Thymus (tissue), 11 donors: Measurements from ENCODE around the gene ZNF845. TPM values are rescaled to one million over a fixed set of nuclear protein-coding genes. Genes with fewer than 3 reads are reported as not detected.
"Not testable (repeated sequence)": the region's sequence is repeated elsewhere in the genome, so short reads cannot be mapped to it uniquely, and the experiment has no call there.

ENCODE experiments used
- DNase-seq, 9 donors: peaks; one replicate each; pipeline ENCODE4 v3.0.0-alpha.2; 2013; ENCODE audit warnings: low spot score in 9 of 9, low read depth in 6 of 9, missing footprints in 1 of 9
- H3K27ac ChIP-seq, 2 donors: one replicate each; pipeline ENCODE4 v1.5.1; 2013; ENCODE audit warnings: control low read depth in 1 of 2, low read depth in 1 of 2, low read length in 1 of 2, mild to moderate bottlenecking in 1 of 2, moderate library complexity in 1 of 2
- H3K27me3 ChIP-seq, 2 donors: one replicate each; pipeline ENCODE4 v1.5.1; 2013; ENCODE audit warnings: low read length in 1 of 2; ENCODE audit not compliant: control insufficient read depth in 2 of 2, insufficient read depth in 1 of 2
- H3K36me3 ChIP-seq, 2 donors: one replicate each; pipeline ENCODE4 v1.5.1; 2013; ENCODE audit warnings: low read length in 1 of 2, mild to moderate bottlenecking in 1 of 2, moderate library complexity in 1 of 2; ENCODE audit not compliant: control insufficient read depth in 2 of 2, insufficient read depth in 2 of 2
- H3K4me1 ChIP-seq, 2 donors: one replicate each; pipeline ENCODE4 v1.5.1; 2013; ENCODE audit warnings: low read length in 2 of 2; ENCODE audit not compliant: control insufficient read depth in 2 of 2, insufficient read depth in 2 of 2
- H3K4me3 ChIP-seq, 2 donors: one replicate each; pipeline ENCODE4 v1.5.1; 2013; ENCODE audit warnings: low read length in 2 of 2, control low read depth in 1 of 2, mild to moderate bottlenecking in 1 of 2
- H3K9me3 ChIP-seq, 2 donors: one replicate each; pipeline ENCODE4 v1.5.1; 2013; ENCODE audit warnings: low read length in 1 of 2, mild to moderate bottlenecking in 1 of 2; ENCODE audit not compliant: control insufficient read depth in 2 of 2, insufficient read depth in 1 of 2
- WGBS: extraction: QIAGEN DNeasy Blood & Tissue Kit; methylation state at CpG from one replicate; pipeline ENCODE4 v1.1.7; 2013; 5-methylcytosine and 5-hydroxymethylcytosine counted together
- polyA plus RNA-seq: library from polyadenylated mRNA; stranded (reverse); fragments of 200-250 nt; gene quantifications from one replicate; pipeline ENCODE4 v1.2.3, GENCODE V29; 2013
- total RNA-seq: library from RNA; stranded (reverse); fragments of 120-200 nt; gene quantifications from one replicate; pipeline ENCODE4 v1.2.4, GENCODE V29; 2013
- donor health status: healthy.

The ZNF845 gene
- total and polyA plus RNA-seq, 2 donors, result 5.7 to 10.5 TPM

DNA sequence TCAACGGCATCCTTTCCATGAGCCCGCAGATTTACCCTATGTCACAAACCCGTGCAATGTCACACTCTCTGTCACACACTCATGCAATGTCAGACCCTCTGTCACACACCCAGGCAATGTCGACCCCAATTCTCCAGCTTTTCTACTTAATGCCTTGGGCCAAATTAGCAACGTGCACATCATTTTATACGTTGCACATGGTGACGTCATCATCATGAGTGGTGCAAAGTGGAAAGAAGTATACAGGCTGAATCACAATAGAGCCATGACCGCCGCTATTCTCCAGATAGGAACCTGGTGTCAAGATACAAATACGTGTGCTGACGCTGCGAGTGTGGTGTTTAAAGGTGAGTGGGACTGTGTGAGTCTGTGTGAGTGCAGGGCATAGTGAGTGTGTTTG is 21.7 kb upstream of the ZNF845 start:
- no peak for DNase-seq
- no peak overlapping the region for H3K27ac ChIP-seq
- peaks cover 5 to 16% of the 10 kb centered on the region in 2 donors for H3K9me3 ChIP-seq
- no peaks in the 10 kb centered on the region for H3K36me3 ChIP-seq
- 76% methylated on average over 12 of the region's 12 CpGs for WGBS
- H3K27me3 ChIP-seq, result no peaks in the 10 kb centered on the region
- H3K4me1 ChIP-seq, result no peaks in the 10 kb centered on the region
- H3K4me3 ChIP-seq, result no peak overlapping the region

DNA sequence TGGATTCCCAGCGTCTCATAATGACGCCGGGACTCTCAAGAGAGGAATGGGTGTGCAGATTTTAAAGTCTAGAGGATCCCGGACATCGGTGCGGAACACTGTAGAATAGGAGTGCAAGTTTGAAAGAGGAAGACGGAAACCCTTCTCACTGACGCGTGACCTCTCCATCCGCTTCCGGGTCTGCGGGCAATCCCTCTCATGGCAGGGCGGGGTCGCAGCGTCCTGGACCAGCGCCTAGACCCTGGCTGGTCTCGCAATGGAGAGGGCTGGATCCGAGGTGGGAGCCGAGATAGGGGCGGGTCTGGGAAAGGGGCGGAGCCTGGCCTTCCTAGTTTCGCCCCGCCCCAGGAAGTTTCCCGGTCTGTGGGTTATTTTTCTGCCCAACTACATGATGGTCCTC is 4.6 kb upstream of the ZNF845 start:
- 34% methylated on average over 24 of the region's 24 CpGs for WGBS
- no peaks in the 10 kb centered on the region for H3K27me3 ChIP-seq
- DNase-seq, result no peak
- no peak overlapping the region for H3K4me3 ChIP-seq
- H3K27ac ChIP-seq, result no peak overlapping the region
- no peaks in the 10 kb centered on the region for H3K36me3 ChIP-seq
- peaks cover 6 to 7% of the 10 kb centered on the region in 2 donors for H3K9me3 ChIP-seq
- H3K4me1 ChIP-seq, result no peaks in the 10 kb centered on the region

DNA sequence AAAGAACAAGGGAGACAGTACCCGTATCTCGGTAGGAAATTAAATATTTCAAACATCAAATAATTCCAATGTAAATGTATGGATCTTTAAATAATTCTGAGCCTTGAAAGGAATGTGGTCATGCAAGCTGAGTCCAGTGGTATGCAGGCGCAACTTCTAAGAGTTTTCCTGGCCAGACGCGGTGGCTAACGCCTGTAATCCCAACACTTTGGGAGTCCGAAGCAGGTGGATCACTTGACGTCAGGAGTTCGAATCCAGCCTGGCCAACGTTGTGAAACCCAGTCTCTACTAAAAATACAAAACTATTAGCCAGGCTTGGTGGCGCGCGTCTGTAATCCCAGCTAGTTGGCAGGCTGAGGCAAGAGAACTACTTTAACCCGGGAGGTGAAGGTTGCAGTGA is 1.1 kb upstream of the ZNF845 start:
- 89% methylated on average over 14 of the region's 14 CpGs for WGBS
- Histone ChIP-seq H3K4me1 (no peaks in the 10 kb centered on the region), H3K4me3 (no peak overlapping the region), H3K36me3 (peaks cover 0 to 2% of the 10 kb centered on the region in 2 donors), H3K27me3 (no peaks in the 10 kb centered on the region), H3K9me3 (peaks cover 6 to 12% of the 10 kb centered on the region in 2 donors), H3K27ac (no peak overlapping the region)
- no peak for DNase-seq

DNA sequence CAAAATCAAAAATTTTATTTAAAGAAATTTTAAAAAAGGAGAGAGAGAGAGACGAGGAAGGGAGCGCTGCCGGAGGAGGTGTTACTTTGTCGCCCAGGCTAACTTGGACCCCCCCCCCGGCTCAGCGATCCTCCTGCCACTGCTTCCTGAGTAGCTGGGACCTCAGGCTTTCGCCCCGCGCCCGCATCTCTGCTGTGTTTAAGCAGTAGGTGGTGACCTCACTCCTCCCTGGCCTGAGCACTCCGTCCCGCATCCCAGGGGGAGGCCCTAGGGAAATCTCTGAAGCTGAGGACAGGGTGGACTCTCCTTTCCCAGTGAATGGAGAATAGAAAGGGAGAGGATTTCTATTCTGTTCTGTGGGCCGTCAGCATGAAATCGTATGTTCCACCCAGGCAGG is 485 bp upstream of the ZNF845 start:
- H3K36me3 ChIP-seq, result peaks cover 0 to 8% of the 10 kb centered on the region in 2 donors
- peak overlapping the region; percentile 72 to 74 for H3K4me3 ChIP-seq
- H3K4me1 ChIP-seq, result no peaks in the 10 kb centered on the region
- WGBS, result 2% methylated on average over 14 of the region's 14 CpGs
- peak overlapping the region in 1 of 2 donors; percentile 3 for H3K27ac ChIP-seq
- H3K27me3 ChIP-seq, result no peaks in the 10 kb centered on the region
- DNase-seq, result peak in 4 of 9 donors; percentile 0 to 12 (median 4)
- H3K9me3 ChIP-seq, result peaks cover 6 to 18% of the 10 kb centered on the region in 2 donors

DNA sequence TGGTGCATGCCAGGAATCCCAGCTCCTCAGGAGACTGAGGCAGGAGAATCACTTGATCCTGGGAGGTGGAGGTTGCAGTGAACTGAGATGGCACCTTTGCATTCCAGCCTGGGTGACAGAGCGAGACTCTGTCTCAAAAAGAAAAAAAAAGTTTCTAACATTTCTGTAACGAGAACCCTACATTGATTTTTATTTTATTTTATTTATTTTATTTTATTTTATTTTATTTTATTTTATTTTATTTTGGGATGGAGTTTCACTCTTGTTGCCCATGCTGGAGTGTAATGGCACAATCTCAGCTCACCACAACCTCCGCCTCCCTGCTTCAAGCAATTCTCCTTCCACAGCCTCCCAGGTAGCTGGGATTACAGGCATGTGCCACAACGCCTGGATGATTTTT is 10.9 kb downstream of the ZNF845 start:
- H3K9me3 ChIP-seq, result peaks cover 21 to 22% of the 10 kb centered on the region in 2 donors
- H3K4me3 ChIP-seq, result not testable (repeated sequence)
- 99% methylated on average over 4 of the region's 4 CpGs for WGBS

DNA sequence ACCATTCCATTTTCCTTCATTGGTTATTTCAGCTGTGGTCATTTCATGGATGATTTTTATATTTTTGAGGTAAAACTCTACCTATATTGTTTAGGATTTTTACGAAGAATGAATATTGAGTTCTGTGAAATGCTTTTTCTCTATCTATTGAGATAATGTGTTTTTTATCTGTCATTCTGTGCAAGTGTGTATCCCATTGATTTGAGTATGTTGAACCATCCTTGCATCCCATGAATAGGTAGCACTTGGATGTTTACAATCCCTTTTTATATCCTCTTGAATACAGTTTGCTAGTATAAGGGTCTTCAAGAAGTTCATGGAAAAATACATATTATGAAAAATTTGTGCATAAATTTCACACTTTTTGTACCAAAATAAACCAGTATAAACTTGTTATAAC is 22.2 kb downstream of the ZNF845 start:
- Histone ChIP-seq H3K4me1 (no peaks in the 10 kb centered on the region), H3K36me3 (peaks cover 10 to 16% of the 10 kb centered on the region in 2 donors), H3K27ac (no peak overlapping the region), H3K9me3 (peaks cover 12 to 39% of the 10 kb centered on the region in 2 donors), H3K4me3 (no peak overlapping the region), H3K27me3 (no peaks in the 10 kb centered on the region)
- WGBS, result 98% methylated on average over 1 of the region's 1 CpG
- DNase-seq, result no peak

More for the DNA sequence above, 10.9 kb downstream of the ZNF845 start:
- DNase-seq, H3K27ac ChIP-seq, H3K27me3 ChIP-seq, H3K4me1 ChIP-seq: not testable (repeated sequence)
- H3K36me3 ChIP-seq, result peaks cover 44 to 83% of the 10 kb centered on the region in 2 donors

DNA sequence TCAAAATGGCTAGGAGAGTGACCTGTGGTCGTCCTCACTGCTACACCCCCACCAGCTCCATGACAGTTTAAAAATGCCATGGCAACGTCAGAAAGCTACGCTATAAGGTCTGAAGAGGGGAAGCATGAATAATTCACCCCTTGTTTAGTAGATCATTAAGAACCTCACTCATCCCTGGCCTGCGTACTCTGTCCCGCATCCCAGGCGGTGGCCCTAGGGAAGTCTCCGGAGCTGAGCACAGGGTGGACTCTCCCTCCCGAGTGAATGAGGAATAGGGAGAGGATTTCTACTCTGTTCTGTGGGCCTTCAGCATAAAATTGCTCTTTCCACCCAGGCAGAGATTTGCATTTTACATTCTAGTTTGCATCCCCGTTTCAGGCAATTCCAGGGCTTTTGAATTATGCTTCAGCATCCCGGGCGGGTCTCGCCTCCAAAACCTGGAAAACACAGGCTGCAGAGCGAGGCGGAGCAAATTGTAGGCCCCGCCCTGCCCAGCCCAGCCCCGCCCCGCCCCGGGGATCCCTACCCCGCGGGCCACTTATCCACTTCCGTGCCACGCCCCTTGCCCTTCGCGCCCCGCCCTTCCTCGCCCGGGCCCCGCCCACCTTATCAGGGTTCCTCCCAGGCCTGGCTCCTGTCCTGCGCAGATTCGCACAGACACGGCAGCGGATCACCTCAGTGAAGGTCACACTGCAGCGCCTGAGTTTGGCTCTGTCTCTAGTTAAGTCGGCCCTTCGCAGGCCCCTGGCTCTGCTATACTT is 24.5 kb downstream of the ZNF845 start:
- Histone ChIP-seq H3K4me1 (no peaks in the 10 kb centered on the region), H3K36me3 (no peaks in the 10 kb centered on the region), H3K27me3 (no peaks in the 10 kb centered on the region), H3K9me3 (peaks cover 3 to 39% of the 10 kb centered on the region in 2 donors), H3K27ac (no peak overlapping the region), H3K4me3 (no peak overlapping the region)
- 70% methylated on average over 35 of the region's 35 CpGs for WGBS
- DNase-seq, result no peak

DNA sequence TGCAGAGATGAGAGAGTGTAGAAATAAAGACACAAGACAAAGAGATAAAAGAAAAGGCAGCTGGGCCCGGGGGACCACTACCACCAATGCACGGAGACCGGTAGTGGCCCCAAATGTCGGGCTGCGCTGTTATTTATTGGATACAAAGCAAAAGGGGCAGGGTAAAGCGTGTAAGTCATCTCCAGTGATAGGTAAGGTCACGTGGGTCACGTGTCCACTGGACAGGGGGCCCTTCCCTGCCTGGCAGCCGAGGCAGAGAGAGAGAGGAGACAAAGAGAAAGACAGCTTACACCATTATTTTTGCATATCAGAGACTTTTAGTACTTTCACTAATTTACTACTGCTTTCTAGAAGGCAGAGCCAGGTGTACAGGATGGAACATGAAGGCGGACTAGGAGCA is 26.5 kb downstream of the ZNF845 start:
- not testable (repeated sequence) for H3K4me1 ChIP-seq, H3K4me3 ChIP-seq, H3K36me3 ChIP-seq, H3K27ac ChIP-seq, DNase-seq, H3K27me3 ChIP-seq
- peaks cover 2 to 31% of the 10 kb centered on the region in 2 donors for H3K9me3 ChIP-seq
- WGBS, result 96% methylated on average over 10 of the region's 10 CpGs

DNA sequence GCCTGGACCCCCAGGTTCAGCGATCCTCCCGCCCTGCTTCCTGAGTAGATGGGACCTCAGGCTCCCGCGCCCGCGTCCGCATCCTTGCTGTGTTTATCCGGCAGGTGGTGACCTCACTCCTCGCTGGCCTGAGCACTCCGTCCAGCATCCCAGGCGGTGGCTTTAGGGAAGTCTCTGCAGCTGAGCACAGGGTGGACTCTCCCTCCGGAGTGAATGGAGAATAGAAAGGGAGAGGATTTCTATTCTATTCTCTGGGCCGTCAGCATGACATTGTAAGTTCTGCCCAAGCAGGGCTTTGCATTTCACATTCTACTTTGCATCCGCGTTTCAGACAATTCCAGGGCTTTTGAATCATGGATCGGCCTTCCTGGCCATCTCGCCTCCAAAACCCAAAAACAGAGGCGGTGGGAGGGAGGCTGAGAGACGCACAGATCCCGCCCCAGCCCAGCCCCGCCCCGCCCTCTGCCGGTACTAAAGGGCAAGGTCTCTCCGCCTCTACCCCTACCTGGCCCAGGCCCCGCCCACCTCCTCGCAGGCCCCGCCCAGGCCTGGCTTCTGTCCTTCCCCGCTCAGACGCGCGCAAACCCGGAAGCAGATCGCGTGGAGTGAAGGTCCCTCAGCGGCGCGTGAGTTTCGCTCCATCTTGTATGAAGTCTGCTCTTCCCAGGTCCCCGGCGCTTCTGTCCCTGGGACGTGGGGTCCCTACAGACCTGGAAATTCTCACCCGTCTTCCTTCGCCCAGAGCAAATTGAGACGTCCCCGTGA is 31.8 kb downstream of the ZNF845 start, which contains the start of gene ZNF525:
ZNF525 (plus strand) TSS at position 572 of the 765 bp plus-strand sequence. CDS start 6,577 bp downstream, outside the sequence.
- H3K27ac ChIP-seq, result peak within 1 kb of the TSS; percentile 30 to 92
- peaks cover 0 to 1% of the 10 kb centered on the region in 2 donors for H3K9me3 ChIP-seq
- peak; percentile 78 to 97 (median 91) for DNase-seq
- H3K4me3 ChIP-seq, result peak within 1 kb of the TSS; percentile 67 to 74
- H3K4me1 ChIP-seq, result peaks cover 0 to 8% of the 10 kb centered on the region in 2 donors
- H3K36me3 ChIP-seq, result no peaks in the 10 kb centered on the region
- 2% methylated on average over 45 of the region's 45 CpGs for WGBS
- no peaks in the 10 kb centered on the region for H3K27me3 ChIP-seq
